ENCODE results near the gene PTPRT. TPM values are rescaled to one million over a fixed set of nuclear protein-coding genes. Genes with fewer than 3 reads are reported as not detected.

The PTPRT gene
- total and polyA plus RNA-seq, 11 donors, result 0.04 to 2.5 (median 0.25) TPM; not detected in 2

DNA sequence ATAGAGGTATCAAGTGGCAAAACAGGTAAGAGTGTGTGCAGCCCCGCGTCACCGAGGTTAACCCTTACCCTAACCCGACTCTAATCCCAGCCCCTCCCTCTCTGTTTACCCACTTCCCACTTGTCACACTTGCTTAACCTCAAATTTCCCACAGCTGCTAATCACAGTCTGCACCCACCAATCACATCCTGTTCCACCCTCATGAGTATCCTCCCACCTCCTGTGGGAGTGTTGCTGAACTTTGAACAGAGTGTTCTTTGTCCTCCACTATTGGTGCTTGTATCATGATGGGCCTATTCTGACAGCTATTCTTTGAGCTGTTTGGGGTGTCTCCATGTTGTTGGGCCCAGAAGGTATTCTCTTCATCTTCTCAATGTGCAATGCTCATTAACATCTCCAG is 487.8 kb downstream of the PTPRT start:
- WGBS, 4 donors, result 78 to 89% (median 81%) methylated on average over 4 of the region's 4 CpGs
- intact Hi-C loops (cut with DNase I), result no loop called here
- TF ChIP-seq POLR2A (IDR thresholded peaks at IDR 0.05) (no peak), CTCF (IDR thresholded peaks at IDR 0.05) (no peak)

DNA sequence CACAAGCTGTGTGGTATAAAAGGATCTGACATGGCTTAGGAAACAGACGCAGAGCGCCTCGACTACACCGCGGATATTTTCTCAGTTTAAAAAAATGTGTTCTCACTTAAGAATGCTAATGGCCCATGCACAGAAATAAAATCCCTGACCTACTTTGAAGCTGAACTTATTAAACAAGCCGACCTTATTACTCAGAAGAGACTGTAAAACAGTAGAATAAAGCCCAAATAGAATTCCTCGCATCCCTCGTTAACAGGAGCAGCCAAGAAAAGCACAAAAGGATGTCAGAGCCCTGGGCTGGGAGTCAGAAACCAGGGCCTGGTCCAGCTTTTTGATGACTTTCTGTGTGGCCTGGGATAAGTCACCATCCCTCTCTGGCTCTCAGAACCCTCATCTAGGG is 489.3 kb downstream of the PTPRT start:
- DNase-seq (no peak), ATAC-seq (peak in 1 of 4 donors; percentile 70)
- no peaks in the 10 kb centered on the region for H3K27me3 ChIP-seq
- no peaks in the 10 kb centered on the region for H3K9me3 ChIP-seq
- H3K4me1 ChIP-seq, result peaks cover 0 to 5% (median 0%) of the 10 kb centered on the region in 12 donors
- intact Hi-C loops (cut with DNase I), result no loop called here
- H3K27ac ChIP-seq, result peak overlapping the region in 1 of 12 donors; percentile 46
- 67 to 80% (median 76%) methylated on average over 8 of the region's 8 CpGs for WGBS, 4 donors
- TF ChIP-seq POLR2A (IDR thresholded peaks at IDR 0.05) (no peak), CTCF (IDR thresholded peaks at IDR 0.05) (no peak)
- H3K4me3 ChIP-seq, result no peak overlapping the region
- H3K36me3 ChIP-seq, result no peaks in the 10 kb centered on the region

More for the DNA sequence above, 487.8 kb downstream of the PTPRT start:
- peaks cover 0 to 5% (median 0%) of the 10 kb centered on the region in 12 donors for H3K4me1 ChIP-seq
- no peak for ATAC-seq
- no peak overlapping the region for H3K4me3 ChIP-seq
- H3K27me3 ChIP-seq, result no peaks in the 10 kb centered on the region
- H3K36me3 ChIP-seq, result no peaks in the 10 kb centered on the region
- no peak for DNase-seq
- H3K27ac ChIP-seq, result no peak overlapping the region
- no peaks in the 10 kb centered on the region for H3K9me3 ChIP-seq

GRCh38 chr20:42697962-42698361 is 491.7 kb downstream of the PTPRT start:
- Histone ChIP-seq H3K4me3 (no peak overlapping the region), H3K36me3 (no peaks in the 10 kb centered on the region), H3K4me1 (peaks cover 0 to 5% (median 0%) of the 10 kb centered on the region in 12 donors), H3K27ac (no peak overlapping the region), H3K9me3 (peaks cover 0 to 6% (median 0%) of the 10 kb centered on the region in 12 donors), H3K27me3 (no peaks in the 10 kb centered on the region)
- ATAC-seq (no peak), DNase-seq (no peak)
- TF ChIP-seq CTCF (IDR thresholded peaks at IDR 0.05), result no peak
- TF ChIP-seq POLR2A (IDR thresholded peaks at IDR 0.05), result no peak
- 61 to 80% (median 69%) methylated on average over 3 of the region's 3 CpGs for WGBS, 4 donors
- intact Hi-C loops (cut with DNase I), result no loop called here

- TF ChIP-seq CTCF (IDR thresholded peaks at IDR 0.05) (no peak), POLR2A (IDR thresholded peaks at IDR 0.05) (no peak)
- H3K36me3 ChIP-seq, result no peaks in the 10 kb centered on the region
- H3K4me3 ChIP-seq, result no peak overlapping the region
- no peak overlapping the region for H3K27ac ChIP-seq
- intact Hi-C loops (cut with DNase I), result no loop called here
- no peaks in the 10 kb centered on the region for H3K27me3 ChIP-seq
- no peaks in the 10 kb centered on the region for H3K4me1 ChIP-seq
- ATAC-seq (no peak), DNase-seq (no peak)
- WGBS, 4 donors, result 80 to 89% (median 86%) methylated on average over 7 of the region's 7 CpGs
- H3K9me3 ChIP-seq, result peaks cover 0 to 18% (median 0%) of the 10 kb centered on the region in 12 donors
Measured at GRCh38 chr20:42690842-42691437, 498.8 kb downstream of the PTPRT start.
